Glutamatergic neuron (in vitro differentiated cells): ENCODE data around the gene LRP6. TPM values are rescaled to one million over a fixed set of nuclear protein-coding genes. Genes with fewer than 3 reads are reported as not detected.
A peak's percentile ranks its signal among the peaks of the same experiment; 100 is the strongest.

Experiments used
- DNase-seq: peaks from one replicate; pipeline ENCODE4 v3.0.0; 2022
- H3K27ac Mint-ChIP-seq: one replicate; pipeline ENCODE4 v1.8.0; 2020; ENCODE audit warnings: mild to moderate bottlenecking, mixed read lengths, inconsistent platforms; ENCODE audit not compliant: unreplicated experiment
- H3K27me3 Mint-ChIP-seq: one replicate; pipeline ENCODE4 v1.8.0; 2020; ENCODE audit warnings: mild to moderate bottlenecking, moderate library complexity, mixed read lengths, inconsistent platforms; ENCODE audit not compliant: unreplicated experiment
- H3K36me3 Mint-ChIP-seq: one replicate; pipeline ENCODE4 v1.8.0; 2020; ENCODE audit warnings: mild to moderate bottlenecking, mixed read lengths, inconsistent platforms; ENCODE audit not compliant: unreplicated experiment
- H3K4me1 Mint-ChIP-seq: one replicate; pipeline ENCODE4 v1.8.0; 2020; ENCODE audit warnings: mild to moderate bottlenecking, low read depth, mixed read lengths, inconsistent platforms; ENCODE audit not compliant: unreplicated experiment
- H3K4me3 Mint-ChIP-seq: one replicate; pipeline ENCODE4 v1.8.0; 2020; ENCODE audit warnings: mild to moderate bottlenecking, mixed read lengths, inconsistent platforms; ENCODE audit not compliant: unreplicated experiment
- H3K9me3 Mint-ChIP-seq: one replicate; pipeline ENCODE4 v1.8.0; 2020; ENCODE audit warnings: mild to moderate bottlenecking, moderate library complexity, mixed read lengths, inconsistent platforms; ENCODE audit not compliant: unreplicated experiment
- total RNA-seq: library from RNA; stranded (reverse); fragmentation: NEBNext Ultra II Directional; extraction: Animal tissue kit (Norgen Biotek cat#: 25700); gene quantifications from one replicate; pipeline ENCODE4 v1.2.1, GENCODE V29; 2021; ENCODE audit not compliant: unreplicated experiment
- TF ChIP-seq, protein P1 (sequence below): fragments of 200-600 bp; sonication (generic); IDR thresholded peaks from one replicate; pipeline ENCODE4 v1.5.0; 2021; ENCODE audit not compliant: partially characterized antibody, unreplicated experiment

LRP6 gene
- total RNA-seq, 1 donor from 2014 or later = 48.3 TPM

DNA sequence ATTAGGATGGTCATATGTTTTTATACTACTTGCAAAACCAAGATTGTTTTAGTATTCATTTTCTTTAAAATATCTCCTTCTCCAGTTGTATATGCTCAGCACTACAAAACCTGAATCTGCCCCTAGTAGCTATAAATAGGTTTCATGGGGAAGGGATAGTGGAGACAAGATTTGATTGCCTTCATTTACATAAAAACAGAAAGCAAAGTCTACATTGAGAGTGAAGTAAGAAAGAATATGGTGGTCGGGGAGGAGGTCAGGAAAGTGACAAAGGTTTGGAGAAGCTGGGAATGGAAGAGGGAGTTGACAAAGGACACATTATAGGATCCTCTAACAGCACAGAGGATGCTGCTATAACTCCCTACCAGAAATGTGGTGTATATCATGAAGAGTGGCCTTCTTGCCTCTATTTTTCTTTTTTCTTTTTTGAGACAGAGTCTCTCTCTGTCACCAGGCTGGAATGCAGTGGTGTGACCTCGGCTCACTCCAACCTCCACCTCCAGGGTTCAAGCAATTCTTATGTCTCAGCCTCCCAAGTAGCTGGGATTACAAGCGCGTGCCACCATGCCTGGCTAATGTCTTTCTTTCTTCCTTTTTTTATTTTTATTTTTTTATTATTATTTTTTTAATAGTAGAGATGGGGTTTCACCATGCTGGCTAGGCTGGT lies 6.6 kb upstream of the LRP6 start:
- no peak for DNase-seq
- TF ChIP-seq, protein P1, sequence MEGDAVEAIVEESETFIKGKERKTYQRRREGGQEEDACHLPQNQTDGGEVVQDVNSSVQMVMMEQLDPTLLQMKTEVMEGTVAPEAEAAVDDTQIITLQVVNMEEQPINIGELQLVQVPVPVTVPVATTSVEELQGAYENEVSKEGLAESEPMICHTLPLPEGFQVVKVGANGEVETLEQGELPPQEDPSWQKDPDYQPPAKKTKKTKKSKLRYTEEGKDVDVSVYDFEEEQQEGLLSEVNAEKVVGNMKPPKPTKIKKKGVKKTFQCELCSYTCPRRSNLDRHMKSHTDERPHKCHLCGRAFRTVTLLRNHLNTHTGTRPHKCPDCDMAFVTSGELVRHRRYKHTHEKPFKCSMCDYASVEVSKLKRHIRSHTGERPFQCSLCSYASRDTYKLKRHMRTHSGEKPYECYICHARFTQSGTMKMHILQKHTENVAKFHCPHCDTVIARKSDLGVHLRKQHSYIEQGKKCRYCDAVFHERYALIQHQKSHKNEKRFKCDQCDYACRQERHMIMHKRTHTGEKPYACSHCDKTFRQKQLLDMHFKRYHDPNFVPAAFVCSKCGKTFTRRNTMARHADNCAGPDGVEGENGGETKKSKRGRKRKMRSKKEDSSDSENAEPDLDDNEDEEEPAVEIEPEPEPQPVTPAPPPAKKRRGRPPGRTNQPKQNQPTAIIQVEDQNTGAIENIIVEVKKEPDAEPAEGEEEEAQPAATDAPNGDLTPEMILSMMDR = no peak
- Mint-ChIP-seq H3K4me1 (no peaks in the 10 kb centered on the region), H3K36me3 (peaks cover 5% of the 10 kb centered on the region), H3K27me3 (no peaks in the 10 kb centered on the region), H3K27ac (no peak overlapping the region), H3K4me3 (no peak overlapping the region), H3K9me3 (peaks cover 3% of the 10 kb centered on the region)

DNA sequence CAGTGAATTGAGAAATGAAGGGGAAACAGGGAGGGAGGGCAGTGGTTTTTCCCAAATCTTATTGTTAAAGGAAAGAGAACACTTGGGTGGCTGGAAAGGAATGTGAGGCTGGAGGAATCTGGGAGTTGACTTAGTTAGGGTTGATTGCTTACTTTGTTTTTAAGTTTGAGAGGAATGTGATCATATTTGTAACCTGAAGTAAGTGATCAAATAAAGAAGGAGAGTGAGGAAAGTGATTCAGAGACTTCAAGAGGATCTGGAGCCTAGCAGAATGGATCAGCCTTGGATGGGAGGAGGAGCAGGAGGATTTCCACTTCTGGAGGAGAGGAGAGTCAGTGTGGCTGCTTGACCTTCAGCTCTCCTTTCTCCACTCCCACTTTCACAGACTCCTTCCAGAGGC lies 6.0 kb upstream of the LRP6 start:
- Mint-ChIP-seq H3K9me3 (peaks cover 4% of the 10 kb centered on the region), H3K27ac (no peak overlapping the region), H3K4me3 (no peak overlapping the region), H3K27me3 (peaks cover 2% of the 10 kb centered on the region), H3K36me3 (peaks cover 3% of the 10 kb centered on the region), H3K4me1 (no peaks in the 10 kb centered on the region)
- TF ChIP-seq, protein P1 = no peak
- no peak for DNase-seq

DNA sequence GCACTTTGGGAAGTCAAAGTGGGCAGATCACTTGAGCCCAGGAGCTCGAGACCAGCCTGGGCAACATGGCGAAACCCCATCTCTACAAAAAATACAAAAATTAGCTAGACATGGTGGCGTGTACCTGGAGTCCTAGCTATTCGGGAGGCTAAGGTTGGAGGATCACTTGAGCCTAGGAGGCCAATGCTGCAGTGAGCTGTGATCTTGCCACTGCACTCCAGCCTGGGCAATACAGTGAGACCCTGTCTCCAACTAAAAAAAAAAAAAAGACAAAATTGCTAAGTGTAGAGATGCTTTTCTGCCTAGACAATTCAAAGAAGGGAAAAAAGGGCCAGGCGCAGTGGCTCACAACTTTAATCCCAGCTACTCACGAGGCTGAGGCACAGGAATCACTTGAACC lies 3.4 kb upstream of the LRP6 start:
- no peak for DNase-seq
- H3K4me1 Mint-ChIP-seq = peaks cover 4% of the 10 kb centered on the region
- TF ChIP-seq, protein P1 = no peak
- peaks cover 11% of the 10 kb centered on the region for H3K9me3 Mint-ChIP-seq
- no peak overlapping the region for H3K27ac Mint-ChIP-seq
- no peak overlapping the region for H3K4me3 Mint-ChIP-seq
- peaks cover 3% of the 10 kb centered on the region for H3K36me3 Mint-ChIP-seq
- H3K27me3 Mint-ChIP-seq = peaks cover 5% of the 10 kb centered on the region

DNA sequence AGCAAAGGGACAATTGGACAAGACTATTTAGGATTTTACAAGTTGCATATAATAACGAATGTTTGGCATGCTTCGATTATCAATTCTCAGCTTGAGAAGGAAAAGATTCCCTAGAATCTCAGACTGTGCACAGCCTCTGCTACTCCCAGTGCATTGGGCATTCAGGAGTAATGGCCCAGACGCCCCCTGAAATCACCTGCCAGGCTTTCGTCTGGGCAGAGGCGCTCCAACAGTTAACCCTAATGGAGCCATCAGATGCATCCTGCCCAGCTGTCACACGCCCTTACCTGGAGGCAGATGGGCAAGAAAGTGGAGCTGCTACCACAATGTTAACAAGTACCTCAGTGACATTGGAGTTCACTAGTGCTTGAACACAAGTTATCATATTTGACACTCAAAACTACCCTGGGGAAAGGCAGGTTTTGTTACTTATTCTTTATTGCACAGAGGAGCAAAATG lies 927 bp upstream of the LRP6 start:
- Mint-ChIP-seq H3K9me3 (peaks cover 11% of the 10 kb centered on the region), H3K27ac (peak overlapping the region; percentile 98), H3K4me3 (peak overlapping the region; percentile 93), H3K4me1 (peaks cover 12% of the 10 kb centered on the region), H3K27me3 (peaks cover 5% of the 10 kb centered on the region), H3K36me3 (peaks cover 3% of the 10 kb centered on the region)
- TF ChIP-seq, protein P1 = no peak
- no peak for DNase-seq

DNA sequence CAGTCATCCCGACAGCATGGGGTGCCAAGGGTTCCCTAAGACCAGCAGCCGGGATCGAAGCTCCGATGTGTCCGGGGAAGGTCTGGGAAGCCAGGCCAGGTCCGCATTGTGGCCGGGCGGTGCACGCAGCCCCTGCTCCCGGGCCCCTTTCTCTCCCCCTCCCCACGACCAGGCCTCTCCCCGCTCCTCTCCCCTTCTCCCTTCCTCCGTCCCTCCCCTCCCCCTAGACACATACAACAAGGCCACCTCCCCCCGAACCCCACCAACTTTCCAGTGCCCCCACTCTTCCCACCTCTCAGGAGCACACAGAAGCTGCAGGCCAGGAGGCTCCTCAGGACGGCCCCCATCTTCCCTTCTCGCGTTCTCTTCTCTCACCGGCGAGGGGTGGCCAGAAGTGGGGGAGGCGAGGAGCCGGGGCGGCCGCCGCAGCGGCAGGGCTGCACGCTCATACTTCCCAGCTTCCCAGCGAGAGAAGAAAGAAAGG lies 413 bp downstream of the LRP6 start:
- Mint-ChIP-seq H3K27ac (peak overlapping the region; percentile 90), H3K9me3 (peaks cover 11% of the 10 kb centered on the region), H3K27me3 (peaks cover 5% of the 10 kb centered on the region), H3K4me3 (peak overlapping the region; percentile 93), H3K4me1 (peaks cover 12% of the 10 kb centered on the region), H3K36me3 (peaks cover 3% of the 10 kb centered on the region)
- peak; percentile 54 for DNase-seq
- TF ChIP-seq, protein P1 = no peak
